GM12891 (cell line): ENCODE results near the gene SMCO4.

ENCODE experiments used
- POLR2A ChIP-seq: IDR thresholded peaks from 2 replicates; pipeline ENCODE4 v1.6.1; 2011; ENCODE audit warnings: low read depth, low read length, control low read depth
- POLR2AphosphoS5 ChIP-seq: IDR thresholded peaks from 2 replicates; pipeline ENCODE4 v1.6.1; 2011; ENCODE audit warnings: low read depth, low read length, control low read depth
- POU2F2 ChIP-seq: IDR thresholded peaks from 2 replicates; pipeline ENCODE4 v1.6.1; 2011; ENCODE audit warnings: low read depth, mild to moderate bottlenecking, control low read depth, low read length, moderate library complexity
- SPI1 ChIP-seq: IDR thresholded peaks from 2 replicates; pipeline ENCODE4 v1.6.1; 2011; ENCODE audit warnings: low read depth, low read length, control low read depth
- TAF1 ChIP-seq: IDR thresholded peaks from 2 replicates; pipeline ENCODE4 v1.6.1; 2011; ENCODE audit warnings: low read depth, low read length, control low read depth

DNA sequence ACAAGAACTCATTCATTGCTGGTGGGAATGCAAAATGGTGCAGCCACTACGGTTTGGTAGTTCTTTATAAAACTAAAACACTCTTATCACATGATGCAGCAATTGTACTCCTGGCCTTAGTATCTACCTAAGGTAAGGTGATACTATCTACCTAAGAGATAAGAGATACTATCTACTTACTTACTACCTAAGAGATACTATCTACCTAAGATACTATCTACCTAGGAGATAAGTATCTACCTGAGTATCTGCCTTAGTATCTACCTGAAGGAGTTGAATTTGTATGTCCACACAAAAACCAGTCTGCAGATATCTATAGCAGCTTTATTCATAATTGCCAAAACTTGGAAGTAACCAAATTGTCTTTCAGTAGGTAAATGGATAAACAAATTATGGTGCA is 29.0 kb upstream of the SMCO4 start:
- TF ChIP-seq POLR2AphosphoS5 (no peak), SPI1 (no peak), TAF1 (no peak), POLR2A (no peak), POU2F2 (no peak)
